K562 (cell line): ENCODE results near the gene RAMP2. TPM values are rescaled to one million over a fixed set of nuclear protein-coding genes. Genes with fewer than 3 reads are reported as not detected.

ENCODE experiments used
- CC2D1A ChIP-seq: fragments of 450-650 bp; IDR thresholded peaks from 2 replicates; pipeline ENCODE4 v1.6.1; 2017; ENCODE audit warnings: mild to moderate bottlenecking
- CCNT2 ChIP-seq: IDR thresholded peaks from 2 replicates; pipeline ENCODE4 v1.6.1; 2011; ENCODE audit warnings: borderline replicate concordance, low read depth, mild to moderate bottlenecking, moderate library complexity, mixed read lengths, low read length; ENCODE audit not compliant: insufficient read length; ENCODE audit errors: extremely low read depth
- E2F1 ChIP-seq: sonication (generic); formaldehyde crosslinking; IDR thresholded peaks from 2 replicates; pipeline ENCODE4 v1.8.1; 2023; ENCODE audit warnings: mild to moderate bottlenecking, missing genetic modification reagents, moderate library complexity
- FUS ChIP-seq: fragments of 200-400 bp; formaldehyde crosslinking; optimal IDR thresholded peaks from 2 replicates; pipeline ENCODE3; 2017; ENCODE audit warnings: low read depth, low read length
- HDAC8 ChIP-seq: fragments of 450-650 bp; IDR thresholded peaks from 2 replicates; pipeline ENCODE4 v1.6.1; 2016; ENCODE audit warnings: mild to moderate bottlenecking, missing genetic modification characterization, moderate library complexity, missing compliant biosample characterization
- HIVEP1 ChIP-seq: fragments of 250-450 bp; sonication (Bioruptor Pico); IDR thresholded peaks from 2 replicates; pipeline ENCODE4 v1.4.0; 2020; ENCODE audit warnings: mild to moderate bottlenecking
- HNRNPK ChIP-seq: fragments of 200-400 bp; formaldehyde crosslinking; IDR thresholded peaks from one replicate; pipeline ENCODE4 v1.6.1; 2018; ENCODE audit warnings: mild to moderate bottlenecking, low read depth, low read length; ENCODE audit not compliant: poor library complexity, severe bottlenecking
- HNRNPL ChIP-seq: fragments of 200-400 bp; formaldehyde crosslinking; IDR thresholded peaks from 2 replicates; pipeline ENCODE4 v1.6.1; 2017; ENCODE audit warnings: low read depth, mild to moderate bottlenecking, low read length
- ILK ChIP-seq: fragments of 450-650 bp; IDR thresholded peaks from 2 replicates; pipeline ENCODE4 v1.6.1; 2016; ENCODE audit warnings: missing genetic modification characterization, low read depth, mild to moderate bottlenecking, missing compliant biosample characterization, moderate library complexity, borderline replicate concordance
- KAT7 ChIP-seq: sonication (generic); formaldehyde crosslinking; IDR thresholded peaks from 2 replicates; pipeline ENCODE4 v1.8.0; 2022; ENCODE audit warnings: missing genetic modification reagents, mild to moderate bottlenecking, borderline replicate concordance
- MBD1 ChIP-seq: fragments of 250-450 bp; sonication (Bioruptor Pico); IDR thresholded peaks from 2 replicates; pipeline ENCODE4 v1.8.0; 2022; ENCODE audit warnings: inconsistent platforms
- MCM3 ChIP-seq: fragments of 450-650 bp; IDR thresholded peaks from 2 replicates; pipeline ENCODE4 v1.6.1; 2016
- MTA2 ChIP-seq: fragments of 450-650 bp; IDR thresholded peaks from 2 replicates; pipeline ENCODE4 v1.6.1; 2016; ENCODE audit warnings: low read depth
- NCOR1 ChIP-seq: fragments of 450-650 bp; IDR thresholded peaks from 2 replicates; pipeline ENCODE4 v1.6.1; 2016; ENCODE audit warnings: mild to moderate bottlenecking, moderate library complexity
- NFIX ChIP-seq: fragments of 250-450 bp; sonication (Bioruptor Pico); IDR thresholded peaks from 2 replicates; pipeline ENCODE4 v1.4.0; 2020; ENCODE audit warnings: low read depth, mild to moderate bottlenecking, moderate library complexity
- PYGO2 ChIP-seq: fragments of 450-650 bp; IDR thresholded peaks from 2 replicates; pipeline ENCODE4 v1.6.1; 2016; ENCODE audit warnings: mild to moderate bottlenecking, missing genetic modification characterization, moderate library complexity, missing compliant biosample characterization
- RBM25 ChIP-seq: fragments of 200-400 bp; formaldehyde crosslinking; IDR thresholded peaks from 2 replicates; pipeline ENCODE4 v1.6.1; 2018; ENCODE audit warnings: low read length, low read depth, moderate library complexity; ENCODE audit not compliant: severe bottlenecking
- RCOR1 ChIP-seq, 2 experiments: IDR thresholded peaks; 2 replicates each; pipeline ENCODE4 v1.6.1; 2012; ENCODE audit warnings: low read depth in 2 of 2, low read length in 2 of 2, borderline replicate concordance in 1 of 2, improper control_type of control experiment in 1 of 2
- SMC3 ChIP-seq: conservative IDR thresholded peaks from 2 replicates; pipeline ENCODE4 v1.6.1; 2011; ENCODE audit warnings: low read depth, low read length, improper control_type of control experiment; ENCODE audit not compliant: insufficient read depth
- SREBF2 ChIP-seq: sonication (generic); formaldehyde crosslinking; IDR thresholded peaks from 2 replicates; pipeline ENCODE4 v1.4.0; 2020; ENCODE audit warnings: mild to moderate bottlenecking, missing genetic modification reagents
- TCF3 ChIP-seq: sonication (generic); formaldehyde crosslinking; IDR thresholded peaks from 2 replicates; pipeline ENCODE4 v1.4.0; 2020; ENCODE audit warnings: mild to moderate bottlenecking, missing genetic modification reagents
- XRCC5 ChIP-seq: fragments of 200-400 bp; formaldehyde crosslinking; IDR thresholded peaks from 2 replicates; pipeline ENCODE4 v1.6.1; 2017; ENCODE audit warnings: low read depth, mild to moderate bottlenecking, low read length
- YBX1 ChIP-seq: fragments of 450-650 bp; IDR thresholded peaks from 2 replicates; pipeline ENCODE4 v1.7.1; 2016; ENCODE audit warnings: mild to moderate bottlenecking
- ZBTB34 ChIP-seq: fragments of 250-450 bp; sonication (Bioruptor Pico); IDR thresholded peaks from 2 replicates; pipeline ENCODE4 v1.8.0; 2021; ENCODE audit warnings: mild to moderate bottlenecking, moderate library complexity
- ZC3H8 ChIP-seq: fragments of 450-650 bp; IDR thresholded peaks from 2 replicates; pipeline ENCODE4 v1.6.1; 2017
- ZFP36 ChIP-seq: fragments of 150-350 bp; IDR thresholded peaks from 2 replicates; pipeline ENCODE4 v1.6.1; 2018; ENCODE audit warnings: low read length, low read depth; ENCODE audit not compliant: partially characterized antibody
- ZFX ChIP-seq: sonication (generic); formaldehyde crosslinking; IDR thresholded peaks from 2 replicates; pipeline ENCODE4 v1.8.0; 2022; ENCODE audit warnings: mild to moderate bottlenecking, missing genetic modification reagents, moderate library complexity
- ZNF79 ChIP-seq: fragments of 250-450 bp; sonication (Bioruptor Pico); IDR thresholded peaks from 2 replicates; pipeline ENCODE4 v1.4.0; 2020; ENCODE audit warnings: low read depth, mild to moderate bottlenecking, moderate library complexity
- polyA plus RNA-seq, 8 experiments: library from polyadenylated mRNA; depleted of rRNA in 4 of 8; stranded (reverse) in 5 of 8; unstranded in 3 of 8; fragments of >200 nt; fragmentation: Nextera tagmentation in 2 of 8; fragmentation: Illumina TruSeq in 1 of 8; extraction: Ambion mirVana in 2 of 8; extraction: Trizol in 1 of 8; gene quantifications; 2 replicates each; pipeline versions ENCODE4 v1.2.1 to v1.2.3, GENCODE V29; 2011 to 2014; ENCODE audit warnings: inconsistent platforms in 1 of 8, missing spikeins in 1 of 8
- total RNA-seq, 7 experiments: library from RNA; depleted of rRNA in 6 of 7; stranded (reverse); fragments of >200 nt in 6 of 7; fragmentation: Illumina TruSeq in 2 of 7; extraction: Trizol in 2 of 7; gene quantifications; 2 replicates each; pipeline versions ENCODE4 v1.2.1 to v1.2.3, GENCODE V29; 2011 to 2021; ENCODE audit warnings: low replicate concordance in 1 of 7

RAMP2 gene
- total and polyA plus RNA-seq, 9 of the 15 experiments (the other 6 are each of a cell fraction or from before 2014, with no cell fraction given) = not detected

GRCh38 chr17:42775534-42776098, 14.6 kb downstream of the RAMP2 start (continued):
- TF ChIP-seq XRCC5 = no peak
- TF ChIP-seq HNRNPL = no peak
- peak; percentile 28; the same call in 1 of the 2 replicates for TF ChIP-seq ZFX (CRISPR knock-in tag)
- TF ChIP-seq RBM25 = no peak
- TF ChIP-seq NFIX (CRISPR knock-in tag) = no peak
- no peak for TF ChIP-seq MBD1
- no peak for TF ChIP-seq CCNT2
- TF ChIP-seq NCOR1 = peak; percentile 83
- no peak for TF ChIP-seq SREBF2
- TF ChIP-seq HDAC8 (tag) = no peak
- no peak for TF ChIP-seq FUS
- TF ChIP-seq TCF3 = peak; percentile 78
- no peak for TF ChIP-seq YBX1
- TF ChIP-seq E2F1 (CRISPR knock-in tag) = no peak
- TF ChIP-seq MCM3 = no peak
- TF ChIP-seq CC2D1A = no peak
- no peak for TF ChIP-seq PYGO2 (tag)
- TF ChIP-seq HIVEP1 = no peak
- no peak for TF ChIP-seq ZNF79 (CRISPR knock-in tag)
- no peak for TF ChIP-seq HNRNPK
- TF ChIP-seq ILK (tag) = no peak
- peak; percentile 56 for TF ChIP-seq MTA2
- TF ChIP-seq KAT7 = no peak
- peak; percentile 26; the same call in 1 of the 2 replicates for TF ChIP-seq SMC3
- TF ChIP-seq RCOR1 (IDR thresholded peaks at IDR 0.05; ENCODE audit: borderline replicate concordance in 1 of 2, low read depth in 2 of 2, low read length in 2 of 2) = peak; percentile 40 to 65; a peak in 2 of 4 replicates
- no peak for TF ChIP-seq ZC3H8
- TF ChIP-seq ZBTB34 (CRISPR knock-in tag) = no peak
- peak; percentile 8 for TF ChIP-seq ZFP36
